Left ventricle myocardium superior (tissue), 1 donor: ENCODE data around the gene ABR. TPM values are rescaled to one million over a fixed set of nuclear protein-coding genes. Genes with fewer than 3 reads are reported as not detected.
"Not testable (repeated sequence)": the region's sequence is repeated elsewhere in the genome, so short reads cannot be mapped to it uniquely, and the experiment has no call there.

Experiments used
- ATAC-seq: fragments of 200-7000 bp; cut with Tn5 transposase; one replicate; pipeline ENCODE4 v1.9.1; 2020; ENCODE audit warnings: mild to moderate bottlenecking, moderate library complexity
- DNase-seq: peaks from one replicate; pipeline ENCODE4 v3.0.0-alpha.2; 2020
- intact Hi-C: fragments of 100-400 bp; cut with micrococcal nuclease; formaldehyde crosslinking; loops from one replicate; pipeline ENCODE4 v1.11.0; 2022
- total RNA-seq: library from RNA; stranded (reverse); fragmentation: NEBNext Ultra II Directional; extraction: Animal tissue kit (Norgen Biotek cat#: 25700); gene quantifications from one replicate; pipeline ENCODE4 v1.2.1, GENCODE V29; 2021
- donor health status: DM: no; HTN: yes; CAD: no; lungs with severe emphysema.

The ABR gene
- total RNA-seq, 1 donor from 2014 or later = 167 TPM

DNA sequence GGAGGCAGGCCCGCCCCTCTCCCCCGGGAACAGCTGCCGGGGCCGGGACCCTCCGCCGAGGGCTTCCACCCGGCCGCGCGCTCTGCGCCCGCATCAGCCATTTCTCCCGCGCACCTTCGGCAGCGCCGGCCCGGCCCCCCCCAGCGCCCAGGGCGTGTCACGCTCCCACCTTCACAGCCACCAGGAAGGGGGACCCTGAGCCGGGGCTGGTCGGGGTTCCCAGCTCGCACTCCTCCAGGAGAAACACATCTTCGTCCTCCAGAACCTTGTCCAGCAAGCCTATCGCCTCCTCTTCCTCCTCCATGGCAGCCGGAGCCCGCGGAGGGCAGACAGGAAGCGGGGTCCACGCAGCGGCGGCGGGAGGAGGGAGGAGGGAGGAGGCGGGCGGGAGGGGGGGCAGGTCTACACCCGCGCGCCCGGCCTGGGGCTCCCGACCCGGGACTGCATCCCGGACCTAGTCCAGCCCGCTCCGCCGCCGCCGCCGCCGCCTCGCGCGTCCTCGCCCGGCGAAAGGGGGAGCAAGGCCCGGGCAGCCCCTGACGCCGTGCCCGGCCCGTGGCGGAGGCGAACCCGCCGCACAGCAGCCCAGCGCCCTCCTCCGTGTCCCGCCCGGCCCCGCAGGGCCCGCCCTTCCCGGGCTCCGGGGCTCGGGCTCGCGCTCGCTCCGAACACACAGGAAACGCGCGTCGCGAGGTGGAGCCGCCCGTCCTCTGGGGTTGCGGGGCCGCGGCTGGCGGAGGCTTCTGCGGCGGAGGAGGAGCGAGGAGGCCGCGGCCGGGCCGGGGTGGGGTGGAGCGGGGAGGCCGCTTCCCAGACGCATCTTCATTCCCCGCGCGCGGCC, 70.8 kb downstream of the ABR start:
- intact Hi-C loops = no loop called here
- ATAC-seq (peak; percentile 36), DNase-seq (peak; percentile 87)

DNA sequence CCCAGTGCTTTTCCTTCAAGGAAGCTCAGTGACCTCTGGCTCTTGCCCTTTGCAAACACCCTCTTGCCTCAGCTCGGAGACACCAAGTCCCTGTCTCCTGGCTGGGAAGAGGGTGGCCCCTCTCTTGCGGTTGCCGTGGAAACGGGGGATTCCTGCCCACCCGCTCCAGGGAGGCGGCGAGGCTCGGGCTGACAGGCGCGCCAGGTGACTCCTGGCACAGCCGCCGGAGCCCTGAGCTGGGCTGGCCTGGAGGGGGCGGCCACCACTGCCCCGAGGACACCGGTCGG, 71.4 kb downstream of the ABR start:
- peak; percentile 10 for ATAC-seq
- intact Hi-C loops = no loop called here
- DNase-seq = peak; percentile 58

- peak; percentile 54 for ATAC-seq
- intact Hi-C loops = no loop called here
- peak; percentile 63 for DNase-seq
These were observed 71.9 kb downstream of the ABR start for GRCh38 chr17:1107777-1108477.

GRCh38 chr17:1107083-1107776, 72.6 kb downstream of the ABR start:
- intact Hi-C loops = no loop called here

DNA sequence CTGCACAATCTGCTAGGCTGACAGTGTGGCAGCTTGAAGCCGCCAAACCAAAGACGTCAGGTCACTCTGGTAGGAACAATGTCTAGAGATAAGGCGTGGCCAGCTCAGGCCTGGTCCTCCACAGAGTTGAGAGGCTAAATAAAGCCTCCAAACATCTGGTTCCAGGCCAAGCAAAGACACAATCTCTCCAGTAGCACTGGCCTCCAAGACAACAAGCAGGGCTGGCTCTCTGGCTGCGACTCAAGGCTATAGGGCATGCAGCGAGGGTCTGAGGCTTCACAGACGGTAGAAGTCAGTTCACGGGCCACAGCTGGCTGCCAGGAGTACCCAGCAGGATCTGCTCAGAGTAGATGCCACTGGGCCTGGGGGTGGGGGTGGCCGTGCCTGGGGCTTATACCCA, 75.6 kb downstream of the ABR start:
- peak; percentile 66 for ATAC-seq
- peak; percentile 80 for DNase-seq
- intact Hi-C loops = no loop called here

More at GRCh38 chr17:1107083-1107776, 72.6 kb downstream of the ABR start:
- ATAC-seq (no peak), DNase-seq (no peak)

DNA sequence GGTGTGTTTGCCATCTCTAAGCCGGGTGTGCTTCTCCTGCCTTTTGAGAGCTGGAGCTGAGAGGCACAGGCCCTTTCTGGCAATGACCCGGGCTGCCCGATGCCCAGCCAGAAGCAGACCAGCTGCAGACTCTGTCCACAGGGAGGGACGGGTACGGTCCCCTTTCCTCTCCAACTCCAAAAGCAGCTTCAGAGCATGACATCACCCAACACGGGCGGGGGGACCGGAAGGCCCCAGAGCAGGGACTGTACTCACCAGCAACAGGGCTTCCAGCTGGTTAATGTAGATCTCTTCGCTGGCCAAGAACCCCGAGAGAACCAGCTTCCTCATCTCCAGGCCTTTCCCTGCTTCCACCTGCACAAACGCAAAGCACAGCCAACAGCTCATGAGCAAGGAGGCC, 79.4 kb downstream of the ABR start:
- ATAC-seq (peak; percentile 37), DNase-seq (peak; percentile 55)
- intact Hi-C loops = no loop called here

GRCh38 chr17:1099242-1099641, 80.5 kb downstream of the ABR start:
- intact Hi-C loops = no loop called here
- no peak for DNase-seq
- ATAC-seq = no peak

- intact Hi-C loops, DNase-seq: not testable (repeated sequence)
- peak; percentile 7 for ATAC-seq
These were observed 81.6 kb downstream of the ABR start for GRCh38 chr17:1097972-1098744.

- DNase-seq = no peak
- ATAC-seq = no peak
- intact Hi-C loops = no loop called here
These were observed 83.6 kb downstream of the ABR start for GRCh38 chr17:1096215-1096614.

DNA sequence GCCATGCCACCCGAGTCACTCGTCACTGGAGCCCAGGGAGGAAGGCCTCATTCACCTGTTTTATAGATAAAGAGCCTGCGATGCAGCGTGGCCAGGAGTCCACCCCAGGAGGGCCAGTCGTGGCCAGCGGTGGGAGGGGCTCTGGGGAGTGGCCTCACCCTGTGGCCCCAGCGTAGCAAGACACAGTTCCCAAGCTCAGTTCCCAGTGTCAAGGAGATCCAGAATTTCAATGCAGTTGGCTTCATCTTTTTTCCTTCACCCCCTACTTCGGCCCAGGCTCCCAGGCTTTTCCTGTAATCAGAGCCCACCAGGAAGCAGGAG, 84.0 kb downstream of the ABR start:
- intact Hi-C loops = no loop called here
- ATAC-seq (peak; percentile 16), DNase-seq (no peak)

- intact Hi-C loops = no loop called here
- DNase-seq (peak; percentile 77), ATAC-seq (peak; percentile 75)
These were observed 84.5 kb downstream of the ABR start for GRCh38 chr17:1095090-1095852.

DNA sequence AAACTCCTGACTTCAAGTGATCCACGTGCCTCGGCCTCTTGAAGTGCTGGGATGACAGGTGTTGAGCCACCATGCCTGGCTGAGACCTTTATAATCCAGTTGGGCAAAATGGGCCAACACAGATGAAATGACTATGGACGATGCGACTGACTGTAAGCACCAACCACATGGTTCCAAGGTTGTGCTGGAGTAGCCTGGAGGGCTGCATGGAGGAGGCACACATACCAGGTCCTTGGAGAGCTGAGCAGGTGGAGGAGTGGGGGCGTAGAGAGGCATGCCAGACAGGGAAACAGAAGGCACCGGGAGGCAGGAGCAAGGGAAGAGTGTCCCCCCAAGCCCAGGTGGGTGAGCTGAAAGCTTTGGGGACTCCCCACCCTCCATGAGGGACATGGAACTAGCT, 85.2 kb downstream of the ABR start:
- ATAC-seq = no peak
- DNase-seq = no peak

DNA sequence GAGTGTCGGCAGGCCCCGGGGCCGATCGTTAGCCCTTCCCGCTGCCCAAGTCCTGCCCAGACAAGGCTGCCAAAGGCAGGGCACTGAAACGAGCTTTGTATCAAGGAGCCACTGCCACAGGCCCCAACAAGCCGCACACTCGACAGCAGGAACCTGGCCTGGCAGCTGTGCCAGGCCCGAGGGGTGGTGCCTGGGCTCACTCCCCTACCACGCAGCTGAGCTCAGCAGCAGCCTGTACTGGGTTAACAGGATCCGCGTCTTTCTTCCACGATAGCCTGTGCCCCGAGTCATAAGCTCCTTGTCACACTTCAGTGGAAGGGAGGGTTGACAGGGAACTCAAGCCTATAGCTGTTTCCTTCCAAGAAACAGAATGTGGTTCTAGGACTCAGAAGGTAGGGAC, 87.9 kb downstream of the ABR start:
- DNase-seq (no peak), ATAC-seq (no peak)
- intact Hi-C loops = no loop called here

More for the DNA sequence above, 85.2 kb downstream of the ABR start:
- intact Hi-C loops = no loop called here

DNA sequence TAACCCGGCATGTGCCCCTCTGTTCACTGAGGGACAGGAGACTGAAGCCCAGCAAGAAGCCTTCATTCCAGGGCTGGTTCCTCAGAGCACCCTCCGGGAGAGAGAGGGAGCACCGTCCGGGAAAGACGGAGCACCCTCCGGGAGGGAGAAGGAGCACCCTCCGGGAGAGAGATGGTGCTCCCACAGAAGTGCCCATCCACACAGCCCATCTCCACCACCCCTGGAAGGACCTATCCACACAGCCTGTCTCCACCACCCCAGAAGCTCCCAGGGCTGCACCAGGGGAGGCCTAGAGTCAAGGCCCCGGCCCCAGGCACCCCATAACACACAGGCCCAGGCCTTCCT, 88.6 kb downstream of the ABR start:
- ATAC-seq = no peak
- intact Hi-C loops = no loop called here
- DNase-seq = no peak

GRCh38 chr17:1090465-1091189, 89.2 kb downstream of the ABR start:
- ATAC-seq = no peak
- intact Hi-C loops = no loop called here
- no peak for DNase-seq

DNA sequence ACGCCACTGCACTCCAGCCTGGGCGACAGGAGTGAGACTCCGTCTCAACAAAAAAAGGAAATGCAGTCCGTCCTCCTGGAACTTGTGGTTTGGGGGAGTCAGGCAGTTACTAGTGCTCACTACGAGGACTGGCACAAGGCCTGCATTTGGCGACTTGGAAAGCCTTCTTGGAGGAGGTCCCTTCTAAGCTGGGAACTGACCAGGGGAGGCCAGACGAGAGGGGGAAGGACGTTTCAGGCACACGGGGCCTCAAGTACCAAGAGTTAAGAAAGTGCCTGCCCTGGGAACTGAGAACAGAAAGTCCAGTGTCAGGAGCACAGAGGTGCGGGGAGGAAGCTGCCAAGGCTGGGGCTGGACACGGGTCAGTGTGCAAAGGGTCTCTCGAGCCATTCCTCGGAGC, 89.9 kb downstream of the ABR start:
- ATAC-seq (no peak), DNase-seq (peak; percentile 54)
- intact Hi-C loops = no loop called here

DNA sequence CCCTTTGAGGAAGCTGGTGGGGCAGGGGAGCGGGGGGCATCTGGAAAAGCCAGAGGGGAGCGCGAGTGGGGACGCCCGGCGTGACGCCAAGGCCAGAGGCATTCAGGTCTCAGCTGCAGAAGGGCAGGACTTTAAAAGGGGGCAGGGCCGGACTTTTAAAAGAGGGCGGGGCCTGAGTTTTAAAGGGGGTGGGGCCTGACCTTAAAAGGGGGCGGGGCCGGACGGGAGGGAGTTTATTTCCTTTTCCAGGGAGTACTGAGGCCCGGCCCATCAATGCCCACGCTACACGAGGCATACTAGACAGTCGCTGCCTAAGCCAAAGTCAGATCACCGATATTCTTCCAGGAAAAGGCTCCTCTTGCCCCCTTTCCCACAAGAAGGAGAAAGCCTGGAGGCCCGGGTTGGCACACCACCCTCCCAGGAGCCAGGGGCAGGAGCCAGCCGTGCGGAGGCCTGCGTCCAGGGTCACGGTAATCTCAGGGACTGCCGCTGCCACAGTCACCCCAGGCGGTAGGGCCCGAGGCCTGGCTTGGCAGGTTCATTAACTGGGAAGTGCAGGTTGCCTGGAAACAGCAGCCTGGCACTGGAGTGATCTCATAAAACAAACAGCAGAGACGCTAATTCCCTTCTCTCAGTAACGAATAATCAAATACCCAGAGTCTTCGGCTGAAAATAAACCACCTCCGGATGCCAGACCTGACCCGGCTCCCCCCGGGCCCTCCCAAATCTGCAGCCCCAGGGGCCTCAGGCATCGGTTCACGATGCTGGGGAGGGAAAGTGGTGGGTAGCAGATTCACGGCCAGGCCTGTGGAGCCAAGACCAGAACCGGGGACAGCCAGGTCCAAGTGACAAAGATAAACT, 92.2 kb downstream of the ABR start:
- DNase-seq = peak; percentile 83
- intact Hi-C loops = no loop called here
- peak; percentile 86 for ATAC-seq
